GM19239 (cell line): ENCODE data around the gene VAMP8.
"Not testable (repeated sequence)": the region's sequence is repeated elsewhere in the genome, so short reads cannot be mapped to it uniquely, and the experiment has no call there.

Experiments
- DNase-seq: peaks from one replicate; pipeline ENCODE4 v3.0.0; 2011; ENCODE audit warnings: low spot score; ENCODE audit not compliant: insufficient read length
- FAIRE-seq: peaks from 2 replicates; lab custom pipeline; 2011; peaks lifted over from hg19 to GRCh38; lab: Jason Lieb, UNC

The VAMP8 gene

GRCh38 chr2:85578243-85579180 is 1.1 kb downstream of the VAMP8 start:
- FAIRE-seq, result peak; percentile 70
- no peak for DNase-seq

- no peak for DNase-seq
- FAIRE-seq, result peak; percentile 14
Measured at GRCh38 chr2:85579266-85579935, 2.0 kb downstream of the VAMP8 start.

GRCh38 chr2:85580206-85580605 is 2.8 kb downstream of the VAMP8 start:
- DNase-seq (no peak), FAIRE-seq (no peak)

- FAIRE-seq (no peak), DNase-seq (no peak)
Measured at GRCh38 chr2:85582492-85582891, 5.1 kb downstream of the VAMP8 start.

GRCh38 chr2:85583667-85584353 is 6.4 kb downstream of the VAMP8 start:
- no peak for FAIRE-seq

GRCh38 chr2:85584354-85584856 is 7.0 kb downstream of the VAMP8 start, which contains the start of gene VAMP5:
Gene VAMP5, plus strand, starts transcription at chr2:85584431. Its CDS starts 60 bp downstream, at chr2:85584491.
- FAIRE-seq (no peak), DNase-seq (peak; percentile 66)

More at GRCh38 chr2:85583667-85584353, 6.4 kb downstream of the VAMP8 start:
- no peak for DNase-seq

GRCh38 chr2:85584857-85585780 is 7.7 kb downstream of the VAMP8 start:
- DNase-seq, result no peak
- FAIRE-seq, result peak; percentile 74

- no peak for DNase-seq
- no peak for FAIRE-seq
Measured at GRCh38 chr2:85585781-85586105, 8.4 kb downstream of the VAMP8 start.

- no peak for DNase-seq
- FAIRE-seq, result no peak
Measured at GRCh38 chr2:85588236-85588635, 10.8 kb downstream of the VAMP8 start.

- no peak for FAIRE-seq
Measured at GRCh38 chr2:85588645-85589044, 11.3 kb downstream of the VAMP8 start.

GRCh38 chr2:85589181-85589580 is 11.8 kb downstream of the VAMP8 start:
- FAIRE-seq (no peak), DNase-seq (no peak)

More at GRCh38 chr2:85588645-85589044, 11.3 kb downstream of the VAMP8 start:
- DNase-seq, result no peak

GRCh38 chr2:85589982-85590791 is 12.8 kb downstream of the VAMP8 start:
- no peak for DNase-seq
- FAIRE-seq, result no peak

GRCh38 chr2:85590950-85591349 is 13.6 kb downstream of the VAMP8 start:
- no peak for FAIRE-seq
- DNase-seq, result no peak

- DNase-seq (no peak), FAIRE-seq (no peak)
Measured at GRCh38 chr2:85591563-85591962, 14.2 kb downstream of the VAMP8 start.

GRCh38 chr2:85592299-85592698 is 14.9 kb downstream of the VAMP8 start:
- DNase-seq, FAIRE-seq: not testable (repeated sequence)

GRCh38 chr2:85593023-85593422 is 15.6 kb downstream of the VAMP8 start:
- FAIRE-seq, result no peak
- no peak for DNase-seq

- DNase-seq (no peak), FAIRE-seq (no peak)
Measured at GRCh38 chr2:85594715-85595300, 17.4 kb downstream of the VAMP8 start.

GRCh38 chr2:85595301-85596025 is 18.1 kb downstream of the VAMP8 start, which contains the start of gene RNF181:
Gene RNF181, plus strand, starts transcription at chr2:85595745. Its CDS starts 19 bp downstream, at chr2:85595764.
- FAIRE-seq (peak; percentile 99), DNase-seq (peak; percentile 95)
